H1 (cell line): ENCODE measurements around the gene KSR2. TPM values are rescaled to one million over a fixed set of nuclear protein-coding genes. Genes with fewer than 3 reads are reported as not detected.
A peak's percentile ranks its signal among the peaks of the same experiment; 100 is the strongest.

ENCODE experiments used
- ASH2L ChIP-seq: fragments of 200-600, 300-600 bp; sonication (generic); IDR thresholded peaks from one replicate; pipeline ENCODE4 v1.7.1; 2017; ENCODE audit warnings: low read length
- ATF2 ChIP-seq: IDR thresholded peaks from 2 replicates; pipeline ENCODE4 v1.6.1; 2012; ENCODE audit warnings: low read length, inconsistent platforms
- BCL11A ChIP-seq, 2 experiments: IDR thresholded peaks; one replicate each; pipeline ENCODE4 v1.6.1; 2011; ENCODE audit warnings: low read depth in 2 of 2, low read length in 2 of 2, mild to moderate bottlenecking in 2 of 2
- CBX8 ChIP-seq: fragments of 300-800, 300-1000 bp; sonication (generic); IDR thresholded peaks from 2 replicates; pipeline ENCODE4 v1.7.1; 2016; ENCODE audit warnings: low read depth, low read length, borderline replicate concordance
- CHD1 ChIP-seq: IDR thresholded peaks from 2 replicates; pipeline ENCODE4 v1.6.1; 2012; ENCODE audit warnings: low read depth, low read length, improper control_type of control experiment
- CHD2 ChIP-seq: IDR thresholded peaks from 2 replicates; pipeline ENCODE4 v1.6.1; 2012; ENCODE audit warnings: low read length, improper control_type of control experiment
- CREB1 ChIP-seq: IDR thresholded peaks from 2 replicates; pipeline ENCODE4 v1.6.1; 2012; ENCODE audit warnings: inconsistent platforms
- CTCF ChIP-seq, 3 experiments: IDR thresholded peaks; 1 replicate in 2 of 3; 2 replicates in 1 of 3; pipeline versions ENCODE4 v1.5.1 to v1.6.1; 2011; ENCODE audit warnings: low read length in 3 of 3, mild to moderate bottlenecking in 3 of 3, inconsistent platforms in 2 of 3, low read depth in 1 of 3, moderate library complexity in 1 of 3; ENCODE audit not compliant: insufficient read depth in 1 of 3; ENCODE audit errors: control extremely low read depth in 1 of 3
- EGR1 ChIP-seq: IDR thresholded peaks from 2 replicates; pipeline ENCODE4 v1.6.1; 2011; ENCODE audit warnings: low read depth, low read length, borderline replicate concordance
- EZH2 ChIP-seq: fragments of 200-600 bp; sonication (generic); IDR thresholded peaks from 2 replicates; pipeline ENCODE4 v1.7.1; 2012; ENCODE audit warnings: low read depth, mild to moderate bottlenecking, moderate library complexity, low read length, inconsistent platforms; ENCODE audit not compliant: severe bottlenecking
- FOSL1 ChIP-seq: IDR thresholded peaks from 2 replicates; pipeline ENCODE4 v1.6.1; 2011; ENCODE audit warnings: mild to moderate bottlenecking, low read depth, low read length, moderate library complexity; ENCODE audit not compliant: insufficient read depth
- GABPA ChIP-seq: IDR thresholded peaks from 2 replicates; pipeline ENCODE4 v1.6.1; 2011; ENCODE audit warnings: mild to moderate bottlenecking, low read length, moderate library complexity, borderline replicate concordance; ENCODE audit not compliant: insufficient read depth
- POLR2A ChIP-seq, 2 experiments: IDR thresholded peaks; 1 replicate in 1 of 2; 2 replicates in 1 of 2; pipeline ENCODE4 v1.6.1; 2011; ENCODE audit warnings: low read depth in 2 of 2, low read length in 2 of 2, mild to moderate bottlenecking in 2 of 2; ENCODE audit errors: control extremely low read depth in 1 of 2
- RBBP5 ChIP-seq: IDR thresholded peaks from 2 replicates; pipeline ENCODE4 v1.7.1; 2012; ENCODE audit warnings: low read depth, mild to moderate bottlenecking, inconsistent platforms, low read length, moderate library complexity, borderline replicate concordance
- SIX5 ChIP-seq: IDR thresholded peaks from 2 replicates; pipeline ENCODE4 v1.6.1; 2011; ENCODE audit warnings: mild to moderate bottlenecking, low read depth, low read length
- SP1 ChIP-seq: IDR thresholded peaks from 2 replicates; pipeline ENCODE4 v1.6.1; 2011; ENCODE audit warnings: low read depth, low read length
- SRF ChIP-seq: IDR thresholded peaks from 2 replicates; pipeline ENCODE4 v1.6.1; 2011; ENCODE audit warnings: mild to moderate bottlenecking, low read depth, low read length, moderate library complexity
- TCF12 ChIP-seq: IDR thresholded peaks from 2 replicates; pipeline ENCODE4 v1.6.1; 2011; ENCODE audit warnings: low read depth, mild to moderate bottlenecking, low read length
- USF2 ChIP-seq: IDR thresholded peaks from 2 replicates; pipeline ENCODE4 v1.6.1; 2011; ENCODE audit warnings: low read length, improper control_type of control experiment
- ZNF274 ChIP-seq: IDR thresholded peaks from 2 replicates; pipeline ENCODE4 v1.7.0; 2012; ENCODE audit warnings: low read length, borderline replicate concordance; ENCODE audit errors: extremely low read depth
- polyA plus RNA-seq, 7 experiments: library from polyadenylated mRNA; depleted of rRNA in 3 of 7; stranded (reverse) in 5 of 7; unstranded in 2 of 7; fragments of >200 nt in 5 of 7; fragments of 200-250 nt in 2 of 7; gene quantifications; 1 replicate in 5 of 7; 2 replicates in 1 of 7; 4 replicates in 1 of 7; pipeline versions ENCODE4 v1.2.1 to v1.2.3, GENCODE V29; 2011 to 2013; ENCODE audit warnings: missing spikeins in 2 of 7, mixed read lengths in 2 of 7
- total RNA-seq: library from RNA; stranded (reverse); fragmentation: NEBNext Ultra II Directional; extraction: Animal tissue kit (Norgen Biotek cat#: 25700); gene quantifications from 2 replicates; pipeline ENCODE4 v1.2.1, GENCODE V29; 2021

Gene KSR2
- total and polyA plus RNA-seq, 2 of the 8 experiments (the other 6 are each of a cell fraction or from before 2014, with no cell fraction given) = 0.74 to 2.2 TPM

DNA sequence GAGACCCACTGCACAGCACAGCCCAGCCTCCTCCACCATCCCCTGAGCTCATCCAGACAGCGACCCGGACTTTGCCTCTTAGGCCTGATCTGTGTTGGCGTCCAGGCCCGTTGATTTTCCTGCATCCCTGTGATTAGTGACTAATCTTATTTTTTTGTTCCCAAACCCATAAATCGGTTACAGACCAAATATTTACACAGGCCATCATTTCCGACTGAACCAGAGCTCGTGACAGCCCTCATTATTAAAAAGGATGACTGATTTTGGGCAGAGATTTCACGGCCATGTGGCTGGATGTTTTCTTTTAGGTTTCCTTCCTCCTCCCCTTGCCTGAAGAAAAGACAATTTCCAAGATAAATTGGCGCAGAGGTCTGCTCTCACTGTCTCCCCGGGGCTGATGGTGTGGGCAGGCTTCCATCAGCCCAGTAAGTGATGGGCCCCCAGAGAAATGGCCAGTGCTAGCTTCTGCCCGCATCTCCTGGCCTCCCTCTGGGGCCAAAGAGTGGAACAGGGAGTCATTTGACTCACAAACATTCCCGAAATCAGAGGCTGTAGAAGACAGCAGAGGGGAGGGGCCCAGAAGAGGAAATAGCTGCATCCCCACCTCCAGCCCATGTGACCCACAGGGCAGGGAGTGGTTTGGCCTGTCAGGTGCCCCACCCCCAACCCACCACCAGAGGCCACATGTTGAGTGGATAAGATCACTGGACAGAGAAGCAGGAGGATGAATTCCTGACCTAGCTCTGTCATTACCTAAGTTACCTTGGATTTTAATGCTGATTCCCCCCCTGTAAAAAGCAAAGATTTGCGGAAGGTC, 283.5 kb downstream of the KSR2 start (continued):
- TF ChIP-seq CTCF (IDR thresholded peaks at IDR 0.05; ENCODE audit: control extremely low read depth in 1 of 3, insufficient read depth in 1 of 3, low read depth in 1 of 3, low read length in 3 of 3) = peak in 2 of 3 experiments; percentile 14 to 35; a peak in 2 of 4 replicates
- TF ChIP-seq ZNF274 = no peak
- no peak for TF ChIP-seq CBX8
- TF ChIP-seq ATF2 = no peak
- TF ChIP-seq SIX5 = no peak
- TF ChIP-seq RBBP5 = no peak
- TF ChIP-seq BCL11A (IDR thresholded peaks at IDR 0.05; ENCODE audit: low read depth in 2 of 2, low read length in 2 of 2) = no peak
- no peak for TF ChIP-seq EGR1
- no peak for TF ChIP-seq SRF
- TF ChIP-seq SP1 = no peak
- no peak for TF ChIP-seq GABPA
- TF ChIP-seq CHD2 = 0 out of 2 replicates have a peak, but pooled peaks have one; percentile 47
- peak in 1 of 2 experiments; percentile 41; a peak in 1 of 3 replicates for TF ChIP-seq POLR2A (IDR thresholded peaks at IDR 0.05; ENCODE audit: control extremely low read depth in 1 of 2, low read depth in 2 of 2, low read length in 2 of 2)
- TF ChIP-seq EZH2 = no peak
- no peak for TF ChIP-seq FOSL1
- peak; percentile 15; the same call in 1 of the 2 replicates for TF ChIP-seq CREB1
- TF ChIP-seq CHD1 = no peak
- TF ChIP-seq ASH2L = no peak
- TF ChIP-seq USF2 = peak; percentile 92
- TF ChIP-seq TCF12 = no peak
